ENCODE data around the gene WSCD2. TPM values are rescaled to one million over a fixed set of nuclear protein-coding genes. Genes with fewer than 3 reads are reported as not detected.

WSCD2 gene
- polyA plus RNA-seq, 1 of the 3 experiments (the other 2 are of a cell fraction): 0.03 TPM

DNA sequence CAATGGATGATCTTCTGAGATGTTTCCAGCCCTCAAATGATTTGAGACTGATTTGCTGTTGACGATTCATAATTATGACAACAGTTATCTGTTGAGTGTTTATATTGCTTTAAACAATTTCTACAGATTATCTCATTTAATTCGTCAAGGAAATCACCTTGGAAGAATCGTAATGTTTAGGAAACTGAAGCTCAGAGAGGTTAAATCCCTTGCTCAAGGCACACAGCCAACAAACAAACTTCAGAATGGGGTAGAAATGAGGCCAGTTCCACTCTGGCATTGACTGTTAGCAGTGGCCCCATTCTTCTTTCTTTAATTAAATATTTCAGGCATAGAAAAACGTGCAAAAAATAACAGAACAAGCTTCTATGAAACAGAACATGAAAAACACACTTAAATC, 4.0 kb upstream of the WSCD2 start (continued):
- TF ChIP-seq, protein P1, sequence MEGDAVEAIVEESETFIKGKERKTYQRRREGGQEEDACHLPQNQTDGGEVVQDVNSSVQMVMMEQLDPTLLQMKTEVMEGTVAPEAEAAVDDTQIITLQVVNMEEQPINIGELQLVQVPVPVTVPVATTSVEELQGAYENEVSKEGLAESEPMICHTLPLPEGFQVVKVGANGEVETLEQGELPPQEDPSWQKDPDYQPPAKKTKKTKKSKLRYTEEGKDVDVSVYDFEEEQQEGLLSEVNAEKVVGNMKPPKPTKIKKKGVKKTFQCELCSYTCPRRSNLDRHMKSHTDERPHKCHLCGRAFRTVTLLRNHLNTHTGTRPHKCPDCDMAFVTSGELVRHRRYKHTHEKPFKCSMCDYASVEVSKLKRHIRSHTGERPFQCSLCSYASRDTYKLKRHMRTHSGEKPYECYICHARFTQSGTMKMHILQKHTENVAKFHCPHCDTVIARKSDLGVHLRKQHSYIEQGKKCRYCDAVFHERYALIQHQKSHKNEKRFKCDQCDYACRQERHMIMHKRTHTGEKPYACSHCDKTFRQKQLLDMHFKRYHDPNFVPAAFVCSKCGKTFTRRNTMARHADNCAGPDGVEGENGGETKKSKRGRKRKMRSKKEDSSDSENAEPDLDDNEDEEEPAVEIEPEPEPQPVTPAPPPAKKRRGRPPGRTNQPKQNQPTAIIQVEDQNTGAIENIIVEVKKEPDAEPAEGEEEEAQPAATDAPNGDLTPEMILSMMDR (IDR thresholded peaks at IDR 0.05): no peak
- TF ChIP-seq, protein P2, sequence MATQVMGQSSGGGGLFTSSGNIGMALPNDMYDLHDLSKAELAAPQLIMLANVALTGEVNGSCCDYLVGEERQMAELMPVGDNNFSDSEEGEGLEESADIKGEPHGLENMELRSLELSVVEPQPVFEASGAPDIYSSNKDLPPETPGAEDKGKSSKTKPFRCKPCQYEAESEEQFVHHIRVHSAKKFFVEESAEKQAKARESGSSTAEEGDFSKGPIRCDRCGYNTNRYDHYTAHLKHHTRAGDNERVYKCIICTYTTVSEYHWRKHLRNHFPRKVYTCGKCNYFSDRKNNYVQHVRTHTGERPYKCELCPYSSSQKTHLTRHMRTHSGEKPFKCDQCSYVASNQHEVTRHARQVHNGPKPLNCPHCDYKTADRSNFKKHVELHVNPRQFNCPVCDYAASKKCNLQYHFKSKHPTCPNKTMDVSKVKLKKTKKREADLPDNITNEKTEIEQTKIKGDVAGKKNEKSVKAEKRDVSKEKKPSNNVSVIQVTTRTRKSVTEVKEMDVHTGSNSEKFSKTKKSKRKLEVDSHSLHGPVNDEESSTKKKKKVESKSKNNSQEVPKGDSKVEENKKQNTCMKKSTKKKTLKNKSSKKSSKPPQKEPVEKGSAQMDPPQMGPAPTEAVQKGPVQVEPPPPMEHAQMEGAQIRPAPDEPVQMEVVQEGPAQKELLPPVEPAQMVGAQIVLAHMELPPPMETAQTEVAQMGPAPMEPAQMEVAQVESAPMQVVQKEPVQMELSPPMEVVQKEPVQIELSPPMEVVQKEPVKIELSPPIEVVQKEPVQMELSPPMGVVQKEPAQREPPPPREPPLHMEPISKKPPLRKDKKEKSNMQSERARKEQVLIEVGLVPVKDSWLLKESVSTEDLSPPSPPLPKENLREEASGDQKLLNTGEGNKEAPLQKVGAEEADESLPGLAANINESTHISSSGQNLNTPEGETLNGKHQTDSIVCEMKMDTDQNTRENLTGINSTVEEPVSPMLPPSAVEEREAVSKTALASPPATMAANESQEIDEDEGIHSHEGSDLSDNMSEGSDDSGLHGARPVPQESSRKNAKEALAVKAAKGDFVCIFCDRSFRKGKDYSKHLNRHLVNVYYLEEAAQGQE (IDR thresholded peaks at IDR 0.05; ENCODE audit: low read depth, low read length): no peak
- TF ChIP-seq RCOR1 (IDR thresholded peaks at IDR 0.05; ENCODE audit: low read length): no peak
- TF ChIP-seq, protein P3, sequence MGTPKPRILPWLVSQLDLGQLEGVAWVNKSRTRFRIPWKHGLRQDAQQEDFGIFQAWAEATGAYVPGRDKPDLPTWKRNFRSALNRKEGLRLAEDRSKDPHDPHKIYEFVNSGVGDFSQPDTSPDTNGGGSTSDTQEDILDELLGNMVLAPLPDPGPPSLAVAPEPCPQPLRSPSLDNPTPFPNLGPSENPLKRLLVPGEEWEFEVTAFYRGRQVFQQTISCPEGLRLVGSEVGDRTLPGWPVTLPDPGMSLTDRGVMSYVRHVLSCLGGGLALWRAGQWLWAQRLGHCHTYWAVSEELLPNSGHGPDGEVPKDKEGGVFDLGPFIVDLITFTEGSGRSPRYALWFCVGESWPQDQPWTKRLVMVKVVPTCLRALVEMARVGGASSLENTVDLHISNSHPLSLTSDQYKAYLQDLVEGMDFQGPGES (IDR thresholded peaks at IDR 0.05; ENCODE audit: low read depth, low read length): no peak

DNA sequence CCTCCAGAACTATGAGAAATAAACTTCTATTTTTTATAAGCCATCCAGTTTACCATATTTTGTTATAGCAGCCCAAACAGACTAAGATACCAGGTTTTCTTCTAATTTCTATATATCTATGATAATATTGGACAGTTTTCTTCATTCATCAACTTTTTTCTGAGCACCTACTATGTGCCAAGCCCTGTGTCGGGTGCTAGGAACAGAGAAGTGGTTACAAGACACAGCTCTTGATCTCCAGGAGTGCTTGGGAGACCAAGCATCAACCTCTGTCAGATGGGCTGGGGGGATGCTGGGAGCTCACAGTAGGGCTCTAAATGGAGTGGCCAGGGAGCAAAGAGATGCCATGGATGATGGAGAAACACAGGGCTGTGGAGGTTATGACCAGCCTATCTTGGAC, 2.9 kb upstream of the WSCD2 start:
- Histone ChIP-seq H3K36me3 (replicated peaks in 1 of 2; ENCODE audit: control insufficient read depth in 1 of 2, insufficient read depth in 2 of 2, low read length in 1 of 2) (no peaks in the 10 kb centered on the region), H4K20me1 (ENCODE audit: insufficient read depth) (no peaks in the 10 kb centered on the region), H3K79me2 (ENCODE audit: insufficient read depth) (no peaks in the 10 kb centered on the region), H3K4me1 (ENCODE audit: control insufficient read depth in 1 of 2, insufficient read depth in 2 of 2, low read depth in 1 of 2, low read length in 1 of 2) (peaks cover 0 to 18% of the 10 kb centered on the region in 2 experiments; a peak in 1 of 4 replicates), H2AFZ (ENCODE audit: low read depth) (no peak overlapping the region), H3K27ac (ENCODE audit: low read depth in 2 of 2, low read length in 1 of 2) (no peak overlapping the region), H3K9me3 (no peaks in the 10 kb centered on the region), H3K27me3 (ENCODE audit: insufficient read depth) (no peaks in the 10 kb centered on the region), H3K4me3 (ENCODE audit: low read depth in 2 of 2, low read length in 1 of 2) (no peak overlapping the region), H3K9ac (no peak overlapping the region), H3K9me2 (no peaks in the 10 kb centered on the region), H3F3A (replicated peaks; ENCODE audit: insufficient read depth) (no peaks in the 10 kb centered on the region), H3K4me2 (no peak overlapping the region)
- 16% methylated on average over 1 of the region's 1 CpG for WGBS (ENCODE audit: low lambda C conversion rate)
- no peak for DNase-seq
- TF ChIP-seq, protein P3 (IDR thresholded peaks at IDR 0.05; ENCODE audit: low read depth, low read length): no peak
- TF ChIP-seq MEF2A (IDR thresholded peaks at IDR 0.05; ENCODE audit: borderline replicate concordance, low read depth): no peak
- TF ChIP-seq NFIC (IDR thresholded peaks at IDR 0.05; ENCODE audit: borderline replicate concordance): no peak
- no peak for TF ChIP-seq FOXJ3 (CRISPR knock-in tag; IDR thresholded peaks at IDR 0.05)
- TF ChIP-seq, protein P4, sequence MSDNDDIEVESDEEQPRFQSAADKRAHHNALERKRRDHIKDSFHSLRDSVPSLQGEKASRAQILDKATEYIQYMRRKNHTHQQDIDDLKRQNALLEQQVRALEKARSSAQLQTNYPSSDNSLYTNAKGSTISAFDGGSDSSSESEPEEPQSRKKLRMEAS (IDR thresholded peaks at IDR 0.05; ENCODE audit: low read depth): no peak
- TF ChIP-seq RAD21 (IDR thresholded peaks at IDR 0.05; ENCODE audit: low read length): no peak
- TF ChIP-seq GATA2 (CRISPR knock-in tag; IDR thresholded peaks at IDR 0.05): no peak
- TF ChIP-seq, protein P5, sequence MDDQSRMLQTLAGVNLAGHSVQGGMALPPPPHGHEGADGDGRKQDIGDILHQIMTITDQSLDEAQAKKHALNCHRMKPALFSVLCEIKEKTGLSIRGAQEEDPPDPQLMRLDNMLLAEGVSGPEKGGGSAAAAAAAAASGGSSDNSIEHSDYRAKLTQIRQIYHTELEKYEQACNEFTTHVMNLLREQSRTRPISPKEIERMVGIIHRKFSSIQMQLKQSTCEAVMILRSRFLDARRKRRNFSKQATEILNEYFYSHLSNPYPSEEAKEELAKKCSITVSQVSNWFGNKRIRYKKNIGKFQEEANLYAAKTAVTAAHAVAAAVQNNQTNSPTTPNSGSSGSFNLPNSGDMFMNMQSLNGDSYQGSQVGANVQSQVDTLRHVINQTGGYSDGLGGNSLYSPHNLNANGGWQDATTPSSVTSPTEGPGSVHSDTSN (IDR thresholded peaks at IDR 0.05): no peak
- TF ChIP-seq TEAD4 (IDR thresholded peaks at IDR 0.05; ENCODE audit: borderline replicate concordance, insufficient read depth): no peak
- no peak for TF ChIP-seq POLR2AphosphoS5 (IDR thresholded peaks at IDR 0.05; ENCODE audit: low read depth, low read length)
- no peak for TF ChIP-seq CHD2 (IDR thresholded peaks at IDR 0.05; ENCODE audit: low read length, partially characterized antibody)
- TF ChIP-seq, protein P2 (IDR thresholded peaks at IDR 0.05; ENCODE audit: low read depth, low read length): no peak
- TF ChIP-seq SMC3 (IDR thresholded peaks at IDR 0.05; ENCODE audit: low read depth, low read length): no peak
- ChIA-PET CTCF (interaction anchor here (1.1 to 5.5 kb wide), 2 partner anchors 9 to 133 kb away, joined by 5 to 27 read pairs; no protein-coding TSS in a partner anchor), POLR2A (no interaction called here)

All from SK-N-SH (cell line).